GM12873 (cell line): ENCODE data around the gene PGGT1B.

Experiments used
- CTCF ChIP-seq: IDR thresholded peaks from 2 replicates; pipeline ENCODE4 v1.5.1; 2012; ENCODE audit warnings: low read depth, mild to moderate bottlenecking, moderate library complexity, low read length, control low read depth; ENCODE audit not compliant: insufficient read depth; ENCODE audit errors: missing control alignments

Gene PGGT1B

GRCh38 chr5:115262321-115263077, at the start of gene PGGT1B:
Gene PGGT1B (minus strand): TSS chr5:115262877. CDS start chr5:115262851, 26 bp downstream.
- TF ChIP-seq CTCF: no peak

- peak; percentile 23 for TF ChIP-seq CTCF
These were observed 47.2 kb upstream of the PGGT1B start for GRCh38 chr5:115309751-115310370.

- no peak for TF ChIP-seq CTCF
These were observed 46.1 kb upstream of the PGGT1B start for GRCh38 chr5:115308815-115309214.

- TF ChIP-seq CTCF: no peak
These were observed 43.4 kb upstream of the PGGT1B start for GRCh38 chr5:115306011-115306536.

GRCh38 chr5:115304496-115304895, 41.8 kb upstream of the PGGT1B start:
- no peak for TF ChIP-seq CTCF

GRCh38 chr5:115298811-115299210, 36.1 kb upstream of the PGGT1B start:
- no peak for TF ChIP-seq CTCF

- TF ChIP-seq CTCF: no peak
These were observed 34.4 kb upstream of the PGGT1B start for GRCh38 chr5:115297031-115297430.
